Measurements from ENCODE around the gene LAMA3.

LAMA3 gene

GRCh38 chr18:23879966-23880565 lies 190.8 kb downstream of the LAMA3 start:
- DNase-seq: no peak

GRCh38 chr18:23880931-23881617 lies 191.8 kb downstream of the LAMA3 start:
- DNase-seq: no peak

- DNase-seq: no peak
Observed at GRCh38 chr18:23881778-23882177, 192.5 kb downstream of the LAMA3 start.

GRCh38 chr18:23882616-23883276 lies 193.5 kb downstream of the LAMA3 start:
- no peak for DNase-seq

- DNase-seq: no peak
Observed at GRCh38 chr18:23883277-23883790, 194.1 kb downstream of the LAMA3 start.

GRCh38 chr18:23884681-23885375 lies 195.6 kb downstream of the LAMA3 start:
- DNase-seq: no peak

GRCh38 chr18:23885750-23886149 lies 196.5 kb downstream of the LAMA3 start:
- no peak for DNase-seq

- DNase-seq: no peak
Observed at GRCh38 chr18:23887035-23887434, 197.8 kb downstream of the LAMA3 start.

GRCh38 chr18:23887493-23887892 lies 198.2 kb downstream of the LAMA3 start:
- DNase-seq: no peak

- no peak for DNase-seq
Observed at GRCh38 chr18:23888881-23889280, 199.6 kb downstream of the LAMA3 start.

GRCh38 chr18:23889907-23890306 lies 200.7 kb downstream of the LAMA3 start:
- DNase-seq: no peak

GRCh38 chr18:23890589-23890988 lies 201.3 kb downstream of the LAMA3 start:
- no peak for DNase-seq

GRCh38 chr18:23893653-23894052 lies 204.4 kb downstream of the LAMA3 start:
- no peak for DNase-seq

- no peak for DNase-seq
Observed at GRCh38 chr18:23894661-23895175, 205.5 kb downstream of the LAMA3 start.

- no peak for DNase-seq
Observed at GRCh38 chr18:23897291-23897690, 208.0 kb downstream of the LAMA3 start.

- DNase-seq: no peak
Observed at GRCh38 chr18:23897733-23898132, 208.5 kb downstream of the LAMA3 start.

- no peak for DNase-seq
Observed at GRCh38 chr18:23900994-23901393, 211.7 kb downstream of the LAMA3 start.

GRCh38 chr18:23902396-23902795 lies 213.1 kb downstream of the LAMA3 start:
- DNase-seq: no peak

GRCh38 chr18:23903971-23904370 lies 214.7 kb downstream of the LAMA3 start:
- DNase-seq: no peak

- DNase-seq: no peak
Observed at GRCh38 chr18:23906658-23907057, 217.4 kb downstream of the LAMA3 start.

- no peak for DNase-seq
Observed at GRCh38 chr18:23908827-23909226, 219.6 kb downstream of the LAMA3 start.

GRCh38 chr18:23910032-23910431 lies 220.8 kb downstream of the LAMA3 start:
- no peak for DNase-seq

GRCh38 chr18:23912356-23912755 lies 223.1 kb downstream of the LAMA3 start:
- no peak for DNase-seq
